HL-60 (cell line): ENCODE results near the gene THSD7A.

Source experiments
- DNase-seq, 2 experiments: peaks; one replicate each; pipeline ENCODE4 v3.0.0-alpha.2; 2010 to 2020; ENCODE audit warnings: low read depth in 1 of 2, low spot score in 1 of 2
- H3K27ac ChIP-seq: fragments of 250-450 bp; sonication (Bioruptor Pico); replicated peaks from 2 replicates; pipeline ENCODE4 v1.5.1; 2020; ENCODE audit warnings: mild to moderate bottlenecking, moderate library complexity
- H3K27me3 ChIP-seq: fragments of 250-450 bp; sonication (Bioruptor Pico); 2 replicates; pipeline ENCODE4 v1.5.1; 2021; ENCODE audit warnings: mild to moderate bottlenecking, moderate library complexity; ENCODE audit not compliant: insufficient read depth, poor library complexity, severe bottlenecking
- H3K4me3 ChIP-seq: replicated peaks from 2 replicates; pipeline ENCODE4 v1.5.1; 2011; ENCODE audit warnings: mild to moderate bottlenecking, control low read depth, low read length; ENCODE audit not compliant: insufficient read depth
- CTCF ChIP-seq: IDR thresholded peaks from one replicate; pipeline ENCODE4 v1.5.1; 2011; ENCODE audit warnings: low read length, control low read depth, inconsistent platforms; ENCODE audit not compliant: insufficient read depth
- GABPA ChIP-seq: IDR thresholded peaks from 2 replicates; pipeline ENCODE4 v1.6.1; 2012; ENCODE audit warnings: low read depth
- POLR2AphosphoS5 ChIP-seq: IDR thresholded peaks from 2 replicates; pipeline ENCODE4 v1.6.1; 2012; ENCODE audit warnings: low read depth
- REST ChIP-seq: IDR thresholded peaks from 2 replicates; pipeline ENCODE4 v1.6.1; 2012; ENCODE audit warnings: low read depth; ENCODE audit not compliant: insufficient replicate concordance
- SPI1 ChIP-seq: IDR thresholded peaks from 2 replicates; pipeline ENCODE4 v1.6.1; 2012; ENCODE audit warnings: low read depth, mild to moderate bottlenecking, borderline replicate concordance

THSD7A gene

GRCh38 chr7:11681461-11681860, 150.5 kb downstream of the THSD7A start:
- no peak overlapping the region for H3K4me3 ChIP-seq
- no peak for DNase-seq
- no peak overlapping the region for H3K27ac ChIP-seq
- H3K27me3 ChIP-seq = no peaks in the 10 kb centered on the region
- no peak for TF ChIP-seq REST
- no peak for TF ChIP-seq SPI1
- no peak for TF ChIP-seq POLR2AphosphoS5
- no peak for TF ChIP-seq CTCF
- TF ChIP-seq GABPA = no peak

GRCh38 chr7:11675163-11675562, 156.8 kb downstream of the THSD7A start:
- TF ChIP-seq REST = no peak
- TF ChIP-seq POLR2AphosphoS5 = no peak
- TF ChIP-seq GABPA = no peak
- TF ChIP-seq SPI1 = no peak
- TF ChIP-seq CTCF = no peak
- H3K4me3 ChIP-seq = no peak overlapping the region
- H3K27me3 ChIP-seq = no peaks in the 10 kb centered on the region
- no peak for DNase-seq
- H3K27ac ChIP-seq = no peak overlapping the region

GRCh38 chr7:11668727-11669126, 163.3 kb downstream of the THSD7A start:
- no peak for DNase-seq
- TF ChIP-seq POLR2AphosphoS5 (no peak), REST (no peak), CTCF (no peak), GABPA (no peak), SPI1 (no peak)
- Histone ChIP-seq H3K27me3 (no peaks in the 10 kb centered on the region), H3K27ac (no peak overlapping the region), H3K4me3 (no peak overlapping the region)
